Activated T-helper 17 cell treated with anti-CD3 and anti-CD28 coated beads, Interleukin-2, amount 50 U/mL, for 72 hours (primary cell): ENCODE results near the gene TMEM30A. TPM values are rescaled to one million over a fixed set of nuclear protein-coding genes. Genes with fewer than 3 reads are reported as not detected.

Experiments used
- ATAC-seq: fragments of 150-1000 bp; cut with Tn5 transposase; replicated peaks from 2 replicates; pipeline ENCODE4 v1.10.0; 2021; ENCODE audit warnings: mild to moderate bottlenecking, moderate library complexity
- H3K27ac Mint-ChIP-seq: one replicate; pipeline ENCODE4 v1.8.0; 2022; ENCODE audit warnings: mixed read lengths
- H3K27me3 Mint-ChIP-seq: one replicate; pipeline ENCODE4 v1.8.0; 2022; ENCODE audit warnings: mixed read lengths
- H3K36me3 Mint-ChIP-seq: one replicate; pipeline ENCODE4 v1.8.0; 2022; ENCODE audit warnings: low read depth, mild to moderate bottlenecking, mixed read lengths
- H3K4me1 Mint-ChIP-seq: one replicate; pipeline ENCODE4 v1.8.0; 2022; ENCODE audit warnings: mixed read lengths
- H3K4me3 Mint-ChIP-seq: one replicate; pipeline ENCODE4 v1.8.0; 2022; ENCODE audit warnings: mild to moderate bottlenecking, mixed read lengths
- H3K9me3 Mint-ChIP-seq: one replicate; pipeline ENCODE4 v1.8.0; 2022; ENCODE audit warnings: mixed read lengths
- total RNA-seq, 2 donors: library from RNA; stranded (reverse); gene quantifications; one replicate each; pipeline ENCODE4 v1.2.3, GENCODE V29; 2022

TMEM30A gene
- total RNA-seq, 2 donors from 2014 or later, result 81.7 to 115 TPM

DNA sequence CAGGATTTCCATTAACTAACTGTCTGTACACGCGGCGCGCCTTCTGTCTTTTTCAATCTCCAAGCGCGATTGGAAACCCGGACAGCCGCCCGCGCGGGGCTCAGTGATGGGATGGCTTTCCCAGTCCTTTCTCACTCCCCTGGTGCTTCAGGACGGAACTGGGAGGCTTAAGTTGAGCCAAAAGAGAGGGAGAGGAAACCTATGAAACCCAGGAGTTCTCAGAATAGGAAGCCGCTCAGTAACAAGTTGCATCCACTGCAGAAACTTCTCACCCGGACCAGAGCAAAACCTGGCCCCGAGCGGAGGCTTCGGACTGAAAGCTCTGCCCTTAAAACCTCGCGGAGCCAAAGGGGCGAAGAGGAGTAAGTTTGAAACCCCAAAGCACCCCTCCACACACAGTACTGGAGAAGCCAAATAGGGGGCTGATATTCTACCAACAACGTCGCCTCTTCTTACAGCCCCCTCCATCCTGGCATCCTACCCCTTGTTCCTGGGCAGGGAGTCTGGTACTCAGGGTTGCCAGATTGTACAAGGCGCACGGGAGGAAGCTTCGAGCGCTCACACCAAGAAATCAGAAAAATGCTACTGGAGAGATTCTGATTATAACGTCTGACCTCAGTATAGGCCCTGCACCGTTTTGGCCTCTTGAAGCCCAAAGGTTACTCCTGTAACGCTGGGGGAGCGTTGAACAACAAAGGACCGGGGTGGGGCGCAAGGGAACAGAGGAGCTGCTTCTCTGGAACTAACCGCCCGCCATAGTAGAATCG is 77.8 kb downstream of the TMEM30A start:
- H3K4me3 Mint-ChIP-seq, result peak overlapping the region; percentile 75
- H3K4me1 Mint-ChIP-seq, result peaks cover 25% of the 10 kb centered on the region
- no peak overlapping the region for H3K27ac Mint-ChIP-seq
- H3K9me3 Mint-ChIP-seq, result no peaks in the 10 kb centered on the region
- peaks cover 73% of the 10 kb centered on the region for H3K27me3 Mint-ChIP-seq
- peaks cover 6% of the 10 kb centered on the region for H3K36me3 Mint-ChIP-seq
- ATAC-seq, result no peak

DNA sequence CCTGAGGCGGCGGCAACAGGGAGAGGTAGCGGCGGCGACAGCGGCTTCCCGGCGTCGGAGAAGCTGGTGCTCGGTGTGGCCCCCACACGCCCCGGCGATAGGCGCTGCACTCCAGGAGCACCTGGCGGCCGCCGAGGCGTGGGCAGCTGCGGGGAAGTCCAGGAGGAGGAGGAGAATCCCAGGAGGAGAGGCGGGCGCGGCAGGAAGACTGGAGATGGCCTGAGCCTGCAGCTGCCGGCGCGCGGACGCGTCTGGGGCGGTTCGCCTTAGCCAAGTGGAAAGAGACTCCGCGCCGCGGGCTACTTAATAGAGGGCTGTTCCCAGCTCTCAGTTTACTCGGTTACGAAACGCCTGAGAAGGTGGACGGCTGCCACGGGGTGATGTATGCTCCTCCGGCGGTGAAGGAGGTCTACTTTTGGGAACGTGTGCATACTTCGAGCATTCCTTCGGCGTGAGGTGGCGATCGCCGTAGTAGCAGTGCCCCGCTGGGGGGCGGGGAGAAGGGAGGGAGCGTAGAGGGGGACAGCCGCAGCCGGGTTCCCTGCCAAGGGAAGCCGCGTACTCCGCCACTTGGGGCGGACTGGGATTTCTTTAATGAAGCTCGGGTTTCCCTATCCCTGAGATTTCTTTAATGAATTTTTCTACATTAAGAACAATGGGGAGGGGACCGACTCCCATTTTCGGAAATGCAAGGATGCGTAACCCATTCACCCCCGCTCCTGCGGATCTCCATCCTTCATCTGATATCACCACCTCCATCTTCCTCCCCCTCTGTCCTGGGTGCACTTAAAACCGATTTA is 78.6 kb downstream of the TMEM30A start, which contains the start of gene COL12A1:
COL12A1 (minus strand) TSS at position 278 of the 800 bp plus-strand sequence. CDS start 3,261 bp downstream, outside the sequence.
- Mint-ChIP-seq H3K4me3 (peak within 1 kb of the TSS; percentile 75), H3K36me3 (peaks cover 6% of the 10 kb centered on the region), H3K9me3 (no peaks in the 10 kb centered on the region), H3K27me3 (peaks cover 73% of the 10 kb centered on the region), H3K27ac (no peak within 1 kb of the TSS), H3K4me1 (peaks cover 25% of the 10 kb centered on the region)
- no peak for ATAC-seq

DNA sequence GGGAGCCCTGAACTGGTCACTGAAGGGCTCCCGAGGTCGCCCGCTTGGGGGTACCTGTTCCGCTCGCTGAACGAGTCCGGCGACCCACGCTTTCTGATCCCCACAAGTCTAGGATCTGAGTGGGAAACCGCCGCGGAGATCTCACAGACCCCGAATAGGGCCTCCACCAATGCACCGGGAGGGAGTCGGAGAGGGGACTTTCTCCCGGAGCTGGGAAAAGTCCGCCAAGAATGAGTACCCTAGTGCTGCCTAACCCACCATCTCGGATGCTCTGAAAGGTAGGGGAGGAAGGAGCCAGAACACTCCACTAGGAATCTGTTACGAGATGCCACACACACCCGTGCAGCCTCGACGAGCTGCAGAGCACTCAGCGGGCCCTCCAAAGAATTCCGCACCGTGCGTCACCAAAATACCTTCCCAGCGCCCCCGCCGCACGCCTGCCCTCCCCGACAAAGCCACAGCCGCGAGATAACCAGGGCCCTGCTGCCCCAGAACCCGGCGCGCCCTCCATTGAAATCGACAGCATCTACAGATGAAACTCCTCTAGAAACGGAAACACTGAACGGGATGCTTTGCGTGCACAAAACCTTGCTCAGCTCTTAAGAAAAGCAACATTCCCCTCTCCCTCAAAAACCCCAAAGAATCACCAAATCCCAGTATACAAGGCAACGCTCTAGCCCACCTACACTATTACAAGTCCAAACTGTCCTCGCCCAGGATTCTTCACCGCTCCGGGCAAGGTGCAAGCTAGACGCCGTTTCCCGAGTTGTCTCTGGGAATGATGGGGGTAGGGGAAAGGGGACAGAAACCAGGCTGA is 79.4 kb downstream of the TMEM30A start:
- no peak for ATAC-seq
- H3K36me3 Mint-ChIP-seq, result peaks cover 6% of the 10 kb centered on the region
- peaks cover 25% of the 10 kb centered on the region for H3K4me1 Mint-ChIP-seq
- H3K9me3 Mint-ChIP-seq, result no peaks in the 10 kb centered on the region
- peaks cover 74% of the 10 kb centered on the region for H3K27me3 Mint-ChIP-seq
- peak overlapping the region; percentile 75 for H3K4me3 Mint-ChIP-seq
- no peak overlapping the region for H3K27ac Mint-ChIP-seq

DNA sequence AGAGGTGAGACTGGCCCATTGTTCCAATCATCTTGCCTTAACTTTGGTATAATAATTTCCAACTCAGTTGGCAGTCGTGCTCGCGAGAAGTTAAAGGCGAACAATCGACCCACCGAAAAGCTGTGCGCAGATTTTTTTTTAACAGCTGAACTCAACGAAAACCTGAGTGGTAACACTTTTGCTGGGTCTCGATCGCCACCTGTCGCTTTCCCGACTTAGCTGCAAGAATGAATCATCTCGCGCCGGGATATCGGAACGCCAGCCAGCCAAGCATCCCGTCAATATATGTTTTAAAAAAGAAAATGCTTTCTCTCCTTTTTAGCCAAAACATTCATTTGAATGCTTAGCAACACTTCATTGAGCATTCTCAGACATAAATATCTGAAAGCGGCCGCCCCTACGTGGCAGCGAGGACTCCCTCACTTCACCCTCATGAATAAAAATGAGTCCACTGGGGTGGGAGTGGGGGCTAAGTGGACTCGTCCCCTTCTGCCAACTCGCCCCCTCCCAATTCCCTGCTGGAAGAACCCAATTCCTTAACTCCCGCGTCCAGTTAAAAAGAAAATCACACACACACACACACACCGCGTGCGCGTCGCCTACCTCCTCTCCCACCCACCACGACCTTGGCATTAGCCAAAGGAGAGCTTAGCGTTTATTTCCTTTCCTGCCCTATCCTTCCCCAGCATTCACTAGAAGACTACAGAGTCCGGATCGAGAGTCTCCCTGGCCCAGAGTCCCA is 80.2 kb downstream of the TMEM30A start:
- no peak overlapping the region for H3K27ac Mint-ChIP-seq
- H3K27me3 Mint-ChIP-seq, result peaks cover 74% of the 10 kb centered on the region
- peaks cover 25% of the 10 kb centered on the region for H3K4me1 Mint-ChIP-seq
- peaks cover 6% of the 10 kb centered on the region for H3K36me3 Mint-ChIP-seq
- no peaks in the 10 kb centered on the region for H3K9me3 Mint-ChIP-seq
- H3K4me3 Mint-ChIP-seq, result peak overlapping the region; percentile 75
- no peak for ATAC-seq

- Mint-ChIP-seq H3K36me3 (peaks cover 6% of the 10 kb centered on the region), H3K9me3 (no peaks in the 10 kb centered on the region), H3K27ac (no peak overlapping the region), H3K4me3 (peak overlapping the region; percentile 75), H3K27me3 (peaks cover 69% of the 10 kb centered on the region), H3K4me1 (peaks cover 19% of the 10 kb centered on the region)
- no peak for ATAC-seq
Measured at GRCh38 chr6:75203721-75204120, 80.9 kb downstream of the TMEM30A start.

Other genes starting within 250 kb of the TMEM30A start
- gene COL12A1, start 78.7 kb downstream of the TMEM30A start, total RNA-seq, result not detected
- gene COX7A2, start 41.0 kb downstream of the TMEM30A start, total RNA-seq, result 100 to 1,000 TPM; 260 to 372 TPM
- not detected for gene FILIP1, start 209.0 kb upstream of the TMEM30A start, total RNA-seq